SK-N-MC (cell line): ENCODE data around the gene BCAS4.

Experiments
- DNase-seq: peaks from one replicate; pipeline ENCODE4 v3.0.0-alpha.2; 2011; ENCODE audit warnings: low read depth, low spot score
- H3K27ac ChIP-seq: fragments of 200-600 bp; sonication (generic); 2 replicates; pipeline ENCODE4 v1.5.1; 2016; ENCODE audit warnings: mixed run types
- H3K36me3 ChIP-seq: fragments of 200-600 bp; sonication (generic); 2 replicates; pipeline ENCODE4 v1.6.1; 2017; ENCODE audit warnings: antibody characterized with exemption, low read length, mixed read lengths; ENCODE audit not compliant: insufficient read depth
- H3K4me3 ChIP-seq: fragments of 200-600 bp; sonication (generic); 2 replicates; pipeline ENCODE4 v1.5.1; 2016
- H3K9ac ChIP-seq: fragments of 200-600 bp; sonication (generic); 2 replicates; pipeline ENCODE4 v1.8.0; 2017; ENCODE audit warnings: mixed run types, mixed read lengths; ENCODE audit not compliant: insufficient read length
- H3K9me3 ChIP-seq: fragments of 200-600 bp; sonication (generic); 2 replicates; pipeline ENCODE4 v1.6.1; 2017; ENCODE audit warnings: low read depth, mild to moderate bottlenecking, antibody characterized with exemption, low read length, moderate library complexity, mixed read lengths
- EZH2 ChIP-seq: fragments of 200-600 bp; sonication (generic); IDR thresholded peaks from one replicate; pipeline ENCODE4 v1.6.1; 2017; ENCODE audit warnings: antibody characterized with exemption
- FOXP2 ChIP-seq: optimal IDR thresholded peaks from 2 replicates; pipeline ENCODE3; 2011; ENCODE audit warnings: mild to moderate bottlenecking, moderate library complexity; ENCODE audit not compliant: insufficient read depth; ENCODE audit errors: extremely low read length, control extremely low read depth
- POLR2AphosphoS5 ChIP-seq: IDR thresholded peaks from 2 replicates; pipeline ENCODE4 v1.6.1; 2012; ENCODE audit warnings: mild to moderate bottlenecking, low read depth, low read length, borderline replicate concordance

The BCAS4 gene

DNA sequence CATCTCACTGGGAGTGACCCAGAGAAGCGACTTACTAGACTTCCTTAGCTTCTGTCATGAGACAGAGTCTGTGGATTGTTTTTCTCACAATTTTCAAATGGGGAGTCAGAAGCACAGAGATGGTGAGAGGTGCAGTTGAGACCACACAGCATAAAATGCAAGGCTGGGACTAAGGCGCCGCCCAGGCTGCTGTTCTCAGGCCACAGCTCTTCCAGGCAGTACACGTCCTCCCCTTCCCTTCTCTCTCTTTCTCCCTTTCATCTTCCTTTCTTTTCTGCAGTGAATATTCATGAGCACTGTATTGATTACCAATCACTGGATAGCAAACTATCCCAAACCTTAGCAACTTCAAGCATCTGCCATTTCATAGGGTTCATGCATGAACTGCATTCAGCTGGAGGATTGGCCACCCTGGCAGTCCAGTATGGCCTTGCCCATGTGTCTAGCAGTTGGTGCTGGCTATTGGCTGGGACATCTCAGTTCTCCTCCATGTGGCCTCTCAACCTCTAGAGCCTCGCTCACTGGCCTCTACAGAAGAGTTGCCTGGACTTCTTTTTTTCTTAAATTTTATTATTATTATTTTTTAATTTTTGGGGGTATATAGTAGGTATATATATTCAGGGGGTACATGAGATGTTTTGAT is 11.4 kb downstream of the BCAS4 start:
- Histone ChIP-seq H3K9me3 (no peaks in the 10 kb centered on the region), H3K36me3 (no peaks in the 10 kb centered on the region), H3K9ac (no peak overlapping the region), H3K27ac (no peak overlapping the region), H3K4me3 (no peak overlapping the region)
- no peak for TF ChIP-seq POLR2AphosphoS5
- no peak for TF ChIP-seq FOXP2
- no peak for TF ChIP-seq EZH2
- DNase-seq: no peak

DNA sequence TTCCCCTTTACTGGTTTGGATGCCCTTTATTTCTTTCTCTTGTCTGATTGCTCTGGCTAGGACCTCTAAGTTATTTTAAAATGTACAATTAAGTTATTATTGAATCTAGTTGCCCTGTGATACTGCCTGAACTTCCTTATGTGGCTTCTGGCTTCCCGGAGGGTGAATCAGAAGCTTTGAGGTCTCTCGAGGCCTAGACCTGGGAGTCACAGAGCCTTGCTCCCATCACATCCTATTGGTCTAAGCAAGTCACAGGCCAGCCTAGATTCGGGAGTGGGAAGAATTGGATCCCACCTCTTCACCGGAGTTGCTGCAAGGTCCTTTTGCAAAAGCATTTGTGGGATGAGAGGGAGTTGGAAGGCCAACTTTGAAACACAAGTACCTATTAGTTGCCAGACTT is 15.2 kb downstream of the BCAS4 start:
- TF ChIP-seq EZH2 (no peak), FOXP2 (no peak), POLR2AphosphoS5 (no peak)
- Histone ChIP-seq H3K9ac (no peak overlapping the region), H3K9me3 (no peaks in the 10 kb centered on the region), H3K27ac (no peak overlapping the region), H3K4me3 (no peak overlapping the region), H3K36me3 (no peaks in the 10 kb centered on the region)
- no peak for DNase-seq

DNA sequence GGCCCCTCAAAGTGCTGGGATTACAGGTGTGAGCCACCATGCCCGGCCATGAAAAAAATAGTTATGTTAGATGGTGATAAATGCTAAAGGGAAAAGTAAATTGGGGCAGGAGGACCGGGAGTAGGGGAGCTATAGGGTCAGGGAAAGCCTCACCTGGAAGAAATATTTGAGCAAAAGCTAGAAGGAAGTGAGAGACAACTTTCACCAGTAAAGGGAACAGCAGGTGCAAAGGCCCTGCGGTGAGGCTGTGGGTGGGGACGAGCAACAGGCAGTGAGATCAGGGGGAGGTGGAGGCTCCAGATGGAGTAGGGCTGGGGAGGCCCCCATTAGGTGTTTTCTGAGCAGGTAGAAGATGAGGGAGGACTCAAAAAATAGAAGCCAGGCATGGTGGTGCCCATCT is 16.0 kb downstream of the BCAS4 start:
- H3K36me3 ChIP-seq: no peaks in the 10 kb centered on the region
- DNase-seq: no peak
- no peak overlapping the region for H3K27ac ChIP-seq
- TF ChIP-seq EZH2: no peak
- no peak for TF ChIP-seq POLR2AphosphoS5
- no peak for TF ChIP-seq FOXP2
- H3K9me3 ChIP-seq: no peaks in the 10 kb centered on the region
- no peak overlapping the region for H3K9ac ChIP-seq
- H3K4me3 ChIP-seq: no peak overlapping the region

DNA sequence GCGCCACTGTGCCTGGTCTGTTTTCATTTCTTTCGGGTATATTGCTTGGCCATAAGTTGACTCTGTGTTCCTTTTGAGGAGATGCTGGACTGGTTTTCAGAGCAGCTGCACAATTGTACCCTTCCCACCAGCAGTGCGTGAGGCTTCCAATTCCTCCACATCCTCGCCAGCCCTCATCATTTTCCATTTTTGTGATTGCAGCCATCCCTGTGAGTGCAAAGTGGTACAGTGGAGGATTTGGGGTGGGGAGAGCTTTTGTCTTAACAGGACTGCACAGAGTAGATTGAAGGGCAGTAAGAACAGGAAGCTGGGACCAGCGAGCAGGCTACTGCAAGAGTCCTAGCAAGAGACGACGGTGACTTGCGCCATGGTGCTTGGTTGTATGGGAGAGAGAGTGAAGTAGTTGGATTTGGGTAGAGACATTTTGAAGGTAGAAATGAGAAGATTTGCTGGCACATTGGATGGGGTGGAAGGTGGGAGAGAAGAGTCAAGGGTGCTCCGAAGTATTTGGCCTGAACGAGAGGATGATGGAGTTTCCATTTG is 18.3 kb downstream of the BCAS4 start:
- no peak for TF ChIP-seq POLR2AphosphoS5
- TF ChIP-seq FOXP2: no peak
- TF ChIP-seq EZH2: no peak
- H3K27ac ChIP-seq: no peak overlapping the region
- no peak overlapping the region for H3K9ac ChIP-seq
- no peak for DNase-seq
- no peaks in the 10 kb centered on the region for H3K36me3 ChIP-seq
- no peaks in the 10 kb centered on the region for H3K9me3 ChIP-seq
- no peak overlapping the region for H3K4me3 ChIP-seq

DNA sequence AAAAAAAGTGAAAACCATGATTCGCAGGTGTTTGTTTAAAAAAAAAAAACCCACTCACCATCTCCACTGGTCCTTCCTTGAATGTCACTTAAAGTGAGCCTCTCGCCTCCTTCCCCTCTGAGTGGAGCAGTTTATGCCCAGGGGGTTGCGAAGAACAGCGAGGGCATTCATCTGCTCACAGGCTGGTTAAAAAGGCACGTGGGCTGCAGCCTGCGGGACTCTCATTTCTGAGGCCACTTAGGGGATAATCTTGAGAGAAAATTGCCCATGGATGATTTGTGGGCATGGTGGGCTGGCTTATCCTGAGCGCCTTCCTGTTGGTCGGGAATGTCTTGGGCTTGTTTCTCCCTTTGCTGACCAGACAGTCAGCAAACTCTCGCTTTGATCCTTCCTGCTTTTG is 18.9 kb downstream of the BCAS4 start:
- Histone ChIP-seq H3K9ac (no peak overlapping the region), H3K4me3 (no peak overlapping the region)

DNA sequence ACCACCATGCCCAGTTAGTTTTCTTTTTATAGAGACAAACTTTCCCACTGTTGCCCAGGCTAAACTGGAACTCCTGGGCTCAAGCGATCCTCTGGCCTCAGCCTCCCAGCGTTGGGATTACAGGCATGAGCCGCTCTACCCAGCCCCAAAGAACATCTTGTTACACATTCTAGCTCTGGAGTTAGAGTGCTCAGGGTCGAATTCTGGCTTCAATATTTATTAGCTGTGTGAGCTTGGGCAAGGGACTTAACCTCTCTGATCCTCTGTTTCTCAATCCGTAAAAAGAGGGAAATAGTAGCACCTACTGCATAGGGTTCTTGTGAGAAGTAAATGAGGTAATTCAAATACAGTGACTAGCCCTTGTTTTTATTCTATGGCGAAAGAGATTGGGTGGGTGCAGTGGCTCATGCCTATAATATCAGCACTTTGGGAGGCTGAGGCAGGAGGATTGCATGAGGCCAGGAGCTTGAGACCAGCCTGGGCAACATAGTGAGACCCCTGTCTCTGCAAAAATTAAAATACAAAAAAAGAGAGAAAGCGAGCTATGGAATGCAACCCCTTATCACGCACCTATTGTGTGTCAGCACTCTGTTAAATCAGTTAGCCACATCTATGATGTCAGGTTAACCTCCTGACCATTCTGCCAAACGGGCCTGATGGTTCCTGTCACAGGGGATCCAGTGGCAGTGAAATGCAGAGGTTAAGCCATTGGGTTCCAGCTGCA is 19.7 kb downstream of the BCAS4 start:
- H3K9me3 ChIP-seq: no peaks in the 10 kb centered on the region
- H3K27ac ChIP-seq: no peak overlapping the region
- H3K4me3 ChIP-seq: no peak overlapping the region
- no peak for DNase-seq
- no peak overlapping the region for H3K9ac ChIP-seq
- no peak for TF ChIP-seq FOXP2
- no peak for TF ChIP-seq POLR2AphosphoS5
- TF ChIP-seq EZH2: no peak
- H3K36me3 ChIP-seq: no peaks in the 10 kb centered on the region

More for the DNA sequence above, 18.9 kb downstream of the BCAS4 start:
- no peaks in the 10 kb centered on the region for H3K36me3 ChIP-seq
- DNase-seq: no peak
- H3K9me3 ChIP-seq: no peaks in the 10 kb centered on the region
- TF ChIP-seq EZH2 (no peak), POLR2AphosphoS5 (no peak), FOXP2 (no peak)
- H3K27ac ChIP-seq: no peak overlapping the region

DNA sequence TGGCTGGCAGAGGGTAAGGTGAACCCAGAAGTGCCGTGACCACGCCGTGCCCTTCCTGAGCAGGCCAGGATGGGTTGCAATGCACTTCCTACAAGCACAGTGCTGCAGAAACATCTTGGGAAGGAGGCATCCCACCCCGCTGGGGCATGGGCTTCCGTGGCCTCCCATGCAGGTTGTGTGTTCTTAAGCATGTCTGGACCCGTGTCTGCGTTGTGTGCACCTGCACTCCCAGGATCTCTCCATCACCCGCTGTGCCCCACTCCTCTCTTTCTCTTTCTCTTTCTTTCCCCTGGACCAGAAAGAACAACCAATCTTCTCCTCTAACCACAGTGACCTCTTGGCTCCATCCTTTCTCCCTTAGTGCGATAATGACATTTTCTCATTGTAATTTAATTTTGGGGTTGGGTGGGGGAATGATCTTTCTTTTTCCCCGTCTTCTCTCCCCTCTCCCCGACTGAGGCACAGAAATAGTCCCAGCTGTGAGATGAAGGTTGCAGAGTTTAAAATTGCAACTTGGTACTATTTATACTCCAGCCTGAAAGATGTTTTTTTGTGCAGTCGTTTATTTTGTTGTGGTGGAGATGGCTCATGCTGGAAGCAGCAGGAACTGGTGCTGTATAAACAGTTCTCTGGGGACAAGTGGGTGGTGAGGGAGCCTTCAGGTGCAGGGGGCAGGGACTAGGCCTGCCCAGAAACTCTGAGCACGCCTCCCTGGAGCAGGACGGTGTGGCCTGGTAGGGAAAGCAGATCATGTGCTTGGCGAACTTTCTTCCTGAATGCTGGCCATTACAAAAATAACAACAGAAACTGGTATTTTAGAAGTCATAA is 20.5 kb downstream of the BCAS4 start:
- DNase-seq: no peak
- H3K9ac ChIP-seq: no peak overlapping the region
- no peak for TF ChIP-seq POLR2AphosphoS5
- TF ChIP-seq FOXP2: no peak
- no peak for TF ChIP-seq EZH2
- no peaks in the 10 kb centered on the region for H3K36me3 ChIP-seq
- H3K27ac ChIP-seq: no peak overlapping the region
- H3K9me3 ChIP-seq: no peaks in the 10 kb centered on the region
- no peak overlapping the region for H3K4me3 ChIP-seq

DNA sequence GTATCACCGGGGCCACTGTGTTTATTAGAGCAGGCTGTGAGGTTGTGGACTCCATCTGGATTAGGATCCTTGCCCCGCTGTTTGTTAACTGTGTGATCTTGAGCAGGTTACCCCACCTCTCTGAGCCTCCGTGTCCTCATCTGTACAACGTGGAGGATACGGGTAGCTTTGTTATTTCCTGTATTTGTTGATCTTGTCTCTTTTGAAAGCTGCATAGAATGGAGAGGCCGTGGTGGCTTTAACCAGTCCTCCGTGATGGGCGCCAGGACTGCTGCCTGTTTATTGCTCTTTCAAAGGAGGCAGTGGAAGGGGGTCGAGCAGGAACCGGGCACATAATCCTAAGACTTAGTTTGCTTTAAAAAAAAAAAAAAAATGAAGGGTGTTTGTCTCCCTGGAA is 22.9 kb downstream of the BCAS4 start:
- DNase-seq: no peak

More for the DNA sequence above, 22.9 kb downstream of the BCAS4 start:
- H3K9me3 ChIP-seq: no peaks in the 10 kb centered on the region
- peak overlapping the region; percentile 65; the same call in 1 of the 2 replicates for H3K27ac ChIP-seq
- H3K36me3 ChIP-seq: no peaks in the 10 kb centered on the region
- H3K9ac ChIP-seq: peak overlapping the region; percentile 59
- no peak overlapping the region for H3K4me3 ChIP-seq
- no peak for TF ChIP-seq FOXP2
- TF ChIP-seq EZH2: no peak
- no peak for TF ChIP-seq POLR2AphosphoS5
